Pancreas (tissue), 10 donors: ENCODE measurements around the gene NPAP1. TPM values are rescaled to one million over a fixed set of nuclear protein-coding genes. Genes with fewer than 3 reads are reported as not detected.
A peak's percentile ranks its signal among the peaks of the same experiment; 100 is the strongest.
"Not testable (repeated sequence)": the region's sequence is repeated elsewhere in the genome, so short reads cannot be mapped to it uniquely, and the experiment has no call there.

Source experiments
- ATAC-seq, 4 donors: fragments of 200-7000 bp; cut with Tn5 transposase; one replicate each; pipeline versions ENCODE4 v1.8.0 to v1.9.1; 2020; ENCODE audit warnings: mild to moderate bottlenecking in 4 of 4, moderate library complexity in 4 of 4
- DNase-seq, 6 donors: peaks; one replicate each; pipeline ENCODE4 v3.0.0-alpha.2; 2020
- FAIRE-seq: peaks from 2 replicates; lab custom pipeline; 2012; peaks lifted over from hg19 to GRCh38; lab: Jason Lieb, UNC
- H3K27ac ChIP-seq, 4 donors: fragments of 200-600 bp; sonication (generic); 1 replicate in 3 of 4; 2 replicates in 1 of 4; pipeline versions ENCODE4 v1.5.0 to v1.8.0; 2020
- H3K27me3 ChIP-seq, 4 donors: fragments of 200-600 bp; one replicate each; pipeline ENCODE4 v1.8.0; 2021
- H3K36me3 ChIP-seq, 3 donors: fragments of 200-600 bp; sonication (generic) in 1 of 3; one replicate each; pipeline versions ENCODE4 v1.5.0 to v1.8.0; 2020 to 2021
- H3K4me1 ChIP-seq, 3 donors: fragments of 200-600 bp; one replicate each; pipeline ENCODE4 v1.8.0; 2021
- H3K4me3 ChIP-seq, 4 donors: fragments of 200-600 bp; sonication (generic) in 2 of 4; one replicate each; pipeline versions ENCODE4 v1.5.0 to v1.8.0; 2020 to 2021
- H3K9me3 ChIP-seq, 4 donors: fragments of 200-600 bp; one replicate each; pipeline ENCODE4 v1.8.0; 2021
- WGBS, 2 donors: extraction: QIAGEN DNeasy Blood & Tissue Kit; methylation state at CpG; one replicate each; pipeline ENCODE4 v1.1.7; 2013; 5-methylcytosine and 5-hydroxymethylcytosine counted together
- intact Hi-C, 3 donors: fragments of 100-400 bp; cut with DNase I; formaldehyde crosslinking; loops; one replicate each; pipeline versions ENCODE4 v1.11.1 to v1.14.2; 2022
- polyA plus RNA-seq, 2 donors: library from polyadenylated mRNA; stranded (reverse); fragments of 200-250 nt; gene quantifications; one replicate each; pipeline ENCODE4 v1.2.3, GENCODE V29; 2013
- total RNA-seq, 6 donors: library from RNA; stranded (reverse); fragmentation: NEBNext Ultra II Directional in 4 of 6; extraction: Animal tissue kit (Norgen Biotek cat#: 25700) in 4 of 6; gene quantifications; one replicate each; pipeline versions ENCODE4 v1.2.1 to v1.2.4, GENCODE V29; 2021 to 2023
- TF ChIP-seq, protein P1 (sequence below), 4 donors: fragments of 200-600 bp; sonication (generic) in 3 of 4; IDR thresholded peaks; one replicate each; pipeline versions ENCODE4 v1.5.0 to v1.8.0; 2021; ENCODE audit warnings: antibody characterized with exemption in 4 of 4
- donor health status: healthy with polysubstance abuse.
- donor health status: DM: no; HTN: no; CAD: no; lungs with moderate emphysema.
- donor health status: DM: no; HTN: no; CAD: no.
- donor health status: control.
- donor health status: control.
- donor health status: Bipolar disorder and iron deficiency.
- donor health status: DM: yes; HTN: yes; CAD: no.
- donor health status: DM: no; HTN: no; CAD: no.
- donor health status: DM: no; HTN: no; CAD: no.
- donor health status: DM: yes; HTN: yes; CAD: no.

NPAP1 gene
- total and polyA plus RNA-seq, 8 donors: 0.09 to 1.1 (median 0.28) TPM

- intact Hi-C loops: no loop called here
- 53 to 60% methylated on average over 7 of the region's 7 CpGs for WGBS, 2 donors
- Histone ChIP-seq H3K4me3 (no peak overlapping the region), H3K4me1 (no peaks in the 10 kb centered on the region), H3K27ac (no peak overlapping the region), H3K27me3 (no peaks in the 10 kb centered on the region), H3K36me3 (no peaks in the 10 kb centered on the region), H3K9me3 (no peaks in the 10 kb centered on the region)
- ATAC-seq (no peak), DNase-seq (no peak), FAIRE-seq (no peak)
- TF ChIP-seq, protein P1, sequence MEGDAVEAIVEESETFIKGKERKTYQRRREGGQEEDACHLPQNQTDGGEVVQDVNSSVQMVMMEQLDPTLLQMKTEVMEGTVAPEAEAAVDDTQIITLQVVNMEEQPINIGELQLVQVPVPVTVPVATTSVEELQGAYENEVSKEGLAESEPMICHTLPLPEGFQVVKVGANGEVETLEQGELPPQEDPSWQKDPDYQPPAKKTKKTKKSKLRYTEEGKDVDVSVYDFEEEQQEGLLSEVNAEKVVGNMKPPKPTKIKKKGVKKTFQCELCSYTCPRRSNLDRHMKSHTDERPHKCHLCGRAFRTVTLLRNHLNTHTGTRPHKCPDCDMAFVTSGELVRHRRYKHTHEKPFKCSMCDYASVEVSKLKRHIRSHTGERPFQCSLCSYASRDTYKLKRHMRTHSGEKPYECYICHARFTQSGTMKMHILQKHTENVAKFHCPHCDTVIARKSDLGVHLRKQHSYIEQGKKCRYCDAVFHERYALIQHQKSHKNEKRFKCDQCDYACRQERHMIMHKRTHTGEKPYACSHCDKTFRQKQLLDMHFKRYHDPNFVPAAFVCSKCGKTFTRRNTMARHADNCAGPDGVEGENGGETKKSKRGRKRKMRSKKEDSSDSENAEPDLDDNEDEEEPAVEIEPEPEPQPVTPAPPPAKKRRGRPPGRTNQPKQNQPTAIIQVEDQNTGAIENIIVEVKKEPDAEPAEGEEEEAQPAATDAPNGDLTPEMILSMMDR (IDR thresholded peaks at IDR 0.05): no peak
Observed at GRCh38 chr15:24659622-24660021, 16.0 kb upstream of the NPAP1 start.

DNA sequence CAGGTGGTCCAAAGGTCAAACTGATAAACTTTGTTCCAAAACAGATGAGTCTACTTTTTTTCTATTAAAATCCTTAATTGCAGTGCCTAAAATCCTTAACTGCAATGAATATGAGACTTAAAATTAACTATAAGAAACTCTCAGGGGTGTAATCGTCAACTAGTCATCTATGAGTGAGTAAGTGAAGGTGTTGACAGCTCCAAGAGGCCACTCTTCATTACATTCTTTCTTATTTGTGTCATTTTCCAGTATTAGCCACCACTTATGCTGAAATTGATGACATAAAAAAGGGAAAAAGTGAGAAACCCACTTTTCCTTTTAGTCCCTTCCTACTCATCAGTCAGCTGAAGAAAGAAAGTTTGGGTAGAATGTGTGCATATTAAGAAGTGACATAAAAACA lies 12.6 kb upstream of the NPAP1 start:
- Histone ChIP-seq H3K36me3 (no peaks in the 10 kb centered on the region), H3K27me3 (no peaks in the 10 kb centered on the region), H3K4me3 (no peak overlapping the region), H3K4me1 (no peaks in the 10 kb centered on the region), H3K27ac (no peak overlapping the region), H3K9me3 (no peaks in the 10 kb centered on the region)
- 45 to 54% methylated on average over 1 of the region's 1 CpG for whole genome bisulfite sequencing, 2 donors
- FAIRE-seq: no peak
- intact Hi-C loops: no loop called here
- no peak for ATAC-seq
- TF ChIP-seq, protein P1 (IDR thresholded peaks at IDR 0.05): no peak
- DNase-seq: no peak

DNA sequence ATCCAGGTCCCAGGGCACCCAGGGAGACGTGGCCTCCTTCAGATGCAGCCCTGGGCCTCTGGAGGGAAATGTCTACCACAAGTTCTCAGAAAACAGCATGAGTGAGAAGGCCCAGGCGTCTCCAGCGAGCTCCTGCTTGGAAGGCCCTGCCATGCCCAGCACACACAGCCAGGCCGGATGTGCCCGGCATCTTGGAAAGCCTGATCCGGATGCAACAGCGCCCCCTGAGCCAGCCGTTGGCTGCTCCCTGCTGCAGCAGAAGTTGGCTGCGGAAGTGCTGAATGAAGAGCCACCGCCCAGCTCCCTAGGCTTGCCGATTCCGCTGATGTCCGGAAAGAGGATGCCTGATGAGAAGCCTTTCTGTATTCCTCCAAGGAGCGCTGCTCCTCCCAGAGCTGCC lies 856 bp downstream of the NPAP1 start:
- intact Hi-C loops: no loop called here
- H3K4me1 ChIP-seq: no peaks in the 10 kb centered on the region
- WGBS, 2 donors: 85 to 91% methylated on average over 14 of the region's 14 CpGs
- peak in 1 of 6 donors; percentile 13 for DNase-seq
- H3K9me3 ChIP-seq: no peaks in the 10 kb centered on the region
- no peaks in the 10 kb centered on the region for H3K36me3 ChIP-seq
- H3K27me3 ChIP-seq: no peaks in the 10 kb centered on the region
- FAIRE-seq: no peak
- H3K4me3 ChIP-seq: no peak overlapping the region
- TF ChIP-seq, protein P1 (IDR thresholded peaks at IDR 0.05): no peak
- ATAC-seq: no peak
- no peak overlapping the region for H3K27ac ChIP-seq

- Histone ChIP-seq H3K27me3 (no peaks in the 10 kb centered on the region), H3K4me3 (no peak overlapping the region), H3K4me1 (no peaks in the 10 kb centered on the region), H3K27ac (no peak overlapping the region), H3K9me3 (no peaks in the 10 kb centered on the region), H3K36me3 (no peaks in the 10 kb centered on the region)
- no peak for ATAC-seq
- DNase-seq: no peak
- intact Hi-C loops: no loop called here
- TF ChIP-seq, protein P1 (IDR thresholded peaks at IDR 0.05): no peak
- FAIRE-seq: no peak
- 39 to 54% methylated on average over 1 of the region's 1 CpG for WGBS, 2 donors
Observed at GRCh38 chr15:24678485-24678884, 2.9 kb downstream of the NPAP1 start.

- H3K36me3 ChIP-seq: no peaks in the 10 kb centered on the region
- H3K9me3 ChIP-seq: no peaks in the 10 kb centered on the region
- FAIRE-seq (no peak), ATAC-seq (no peak), DNase-seq (no peak)
- no peaks in the 10 kb centered on the region for H3K27me3 ChIP-seq
- intact Hi-C loops: no loop called here
- TF ChIP-seq, protein P1 (IDR thresholded peaks at IDR 0.05): no peak
- 68 to 69% methylated on average over 3 of the region's 3 CpGs for WGBS, 2 donors
- H3K4me3 ChIP-seq: no peak overlapping the region
- H3K4me1 ChIP-seq: no peaks in the 10 kb centered on the region
- no peak overlapping the region for H3K27ac ChIP-seq
Observed at GRCh38 chr15:24682002-24682401, 6.4 kb downstream of the NPAP1 start.

- intact Hi-C loops, DNase-seq, FAIRE-seq, H3K27me3 ChIP-seq, H3K4me1 ChIP-seq, ATAC-seq, H3K27ac ChIP-seq, H3K36me3 ChIP-seq, H3K9me3 ChIP-seq, H3K4me3 ChIP-seq: not testable (repeated sequence)
- WGBS, 2 donors: 71 to 82% methylated on average over 4 of the region's 4 CpGs
Observed at GRCh38 chr15:24682905-24683304, 7.3 kb downstream of the NPAP1 start.
